Fibroblast of skin of left quadriceps (primary cell): Measurements from ENCODE around the gene NPTX1.

Experiments used
- DNase-seq, 2 experiments: peaks; one replicate each; pipeline ENCODE4 v3.0.0-alpha.2; 2013; ENCODE audit warnings: low read depth in 2 of 2

NPTX1 gene

GRCh38 chr17:80427366-80428282 lies 48.8 kb downstream of the NPTX1 start:
- no peak for DNase-seq

- no peak for DNase-seq
Observed at GRCh38 chr17:80426671-80427326, 49.6 kb downstream of the NPTX1 start.

GRCh38 chr17:80425835-80426426 lies 50.5 kb downstream of the NPTX1 start:
- no peak for DNase-seq

- no peak for DNase-seq
Observed at GRCh38 chr17:80424878-80425765, 51.3 kb downstream of the NPTX1 start.

GRCh38 chr17:80424261-80424660 lies 52.1 kb downstream of the NPTX1 start:
- DNase-seq: no peak

GRCh38 chr17:80423536-80424225 lies 52.7 kb downstream of the NPTX1 start:
- DNase-seq: no peak

GRCh38 chr17:80422981-80423380 lies 53.4 kb downstream of the NPTX1 start:
- DNase-seq: no peak

- no peak for DNase-seq
Observed at GRCh38 chr17:80422276-80422675, 54.1 kb downstream of the NPTX1 start.

- DNase-seq: no peak
Observed at GRCh38 chr17:80421381-80422090, 54.9 kb downstream of the NPTX1 start.

GRCh38 chr17:80419255-80419654 lies 57.2 kb downstream of the NPTX1 start:
- DNase-seq: no peak

GRCh38 chr17:80418589-80418988 lies 57.8 kb downstream of the NPTX1 start:
- no peak for DNase-seq
